DMS79 treated with DMSO at 0.1 percent for 48 hours (cell line): Measurements from ENCODE around the gene RNASEH1.

ENCODE experiments used
- DNase-seq: peaks from one replicate; lab custom pipeline; 2025; lab: John Stamatoyannopoulos, UW

RNASEH1 gene

GRCh38 chr2:3558205-3559014 lies at the start of gene RNASEH1:
RNASEH1 (minus strand) TSS chr2:3558333; CDS start chr2:3558260, 73 bp downstream.
- DNase-seq = peak; percentile 96

- no peak for DNase-seq
These were observed 48.5 kb upstream of the RNASEH1 start for GRCh38 chr2:3606370-3607201.

- DNase-seq = no peak
These were observed 47.9 kb upstream of the RNASEH1 start for GRCh38 chr2:3606028-3606369.

- no peak for DNase-seq
These were observed 47.1 kb upstream of the RNASEH1 start for GRCh38 chr2:3604991-3605961.

- DNase-seq = no peak
These were observed 46.2 kb upstream of the RNASEH1 start for GRCh38 chr2:3604207-3604877.

- no peak for DNase-seq
These were observed 45.5 kb upstream of the RNASEH1 start for GRCh38 chr2:3603536-3604206.

- no peak for DNase-seq
These were observed 44.6 kb upstream of the RNASEH1 start for GRCh38 chr2:3602553-3603339.

- DNase-seq = no peak
These were observed 43.6 kb upstream of the RNASEH1 start for GRCh38 chr2:3601561-3602271.

GRCh38 chr2:3600256-3600855 lies 42.2 kb upstream of the RNASEH1 start:
- DNase-seq = no peak

GRCh38 chr2:3598912-3599854 lies 41.0 kb upstream of the RNASEH1 start:
- DNase-seq = no peak

GRCh38 chr2:3598197-3598910 lies 40.2 kb upstream of the RNASEH1 start:
- DNase-seq = no peak

- no peak for DNase-seq
These were observed 39.4 kb upstream of the RNASEH1 start for GRCh38 chr2:3597567-3597966.

GRCh38 chr2:3596901-3597417 lies 38.8 kb upstream of the RNASEH1 start:
- DNase-seq = no peak

GRCh38 chr2:3595985-3596384 lies 37.9 kb upstream of the RNASEH1 start:
- no peak for DNase-seq

- DNase-seq = no peak
These were observed 37.3 kb upstream of the RNASEH1 start for GRCh38 chr2:3595404-3595803.

- no peak for DNase-seq
These were observed 36.6 kb upstream of the RNASEH1 start, which contains the start of gene COLEC11 for GRCh38 chr2:3594493-3595281. COLEC11 (plus strand) TSS chr2:3595112; CDS start chr2:3604341, 9,229 bp downstream.
